GM23338 (cell line): ENCODE data around the gene PRPF18. TPM values are rescaled to one million over a fixed set of nuclear protein-coding genes. Genes with fewer than 3 reads are reported as not detected.

Source experiments
- ATAC-seq: fragments of 200-7000 bp; cut with Tn5 transposase; 3 replicates; pipeline ENCODE4 v1.9.1; 2020
- DNase-seq: peaks from one replicate; pipeline ENCODE4 v3.0.0-alpha.2; 2015; ENCODE audit warnings: low spot score
- H2AFZ ChIP-seq: fragments of 200-600 bp; sonication (generic); 2 replicates; pipeline ENCODE4 v1.8.0; 2016; ENCODE audit warnings: antibody characterized with exemption, mild to moderate bottlenecking, moderate library complexity
- H3F3A ChIP-seq: fragments of 200-600 bp; sonication (generic); replicated peaks from 2 replicates; pipeline ENCODE4 v1.8.0; 2017; ENCODE audit warnings: antibody characterized with exemption, mixed run types, low read depth
- H3K27ac ChIP-seq: fragments of 200-600 bp; sonication (generic); 2 replicates; pipeline ENCODE4 v1.6.1; 2016; ENCODE audit warnings: low read depth
- H3K27me3 ChIP-seq: fragments of 200-600 bp; sonication (generic); 2 replicates; pipeline ENCODE4 v1.8.0; 2016; ENCODE audit warnings: mild to moderate bottlenecking, mixed run types, moderate library complexity; ENCODE audit not compliant: insufficient read depth
- H3K36me3 ChIP-seq: fragments of 200-600 bp; sonication (generic); 2 replicates; pipeline ENCODE4 v1.8.0; 2016; ENCODE audit warnings: mild to moderate bottlenecking; ENCODE audit not compliant: insufficient read depth
- H3K4me1 ChIP-seq: fragments of 200-600 bp; sonication (generic); 2 replicates; pipeline ENCODE4 v1.8.0; 2016; ENCODE audit warnings: mild to moderate bottlenecking, moderate library complexity; ENCODE audit not compliant: insufficient read depth
- H3K4me2 ChIP-seq: fragments of 200-600 bp; sonication (generic); 2 replicates; pipeline ENCODE4 v1.7.1; 2017; ENCODE audit warnings: mixed run types
- H3K4me3 ChIP-seq: fragments of 200-600 bp; sonication (generic); 2 replicates; pipeline ENCODE4 v1.6.1; 2016; ENCODE audit warnings: mixed run types
- H3K79me2 ChIP-seq: fragments of 200-600 bp; sonication (generic); replicated peaks from 2 replicates; pipeline ENCODE4 v1.8.0; 2017; ENCODE audit warnings: mild to moderate bottlenecking; ENCODE audit not compliant: insufficient read depth
- H3K9me2 ChIP-seq: fragments of 200-600 bp; sonication (generic); 2 replicates; pipeline ENCODE4 v1.8.0; 2017; ENCODE audit not compliant: insufficient read depth
- H4K20me1 ChIP-seq: fragments of 200-600 bp; sonication (generic); replicated peaks from 2 replicates; pipeline ENCODE4 v1.8.0; 2017; ENCODE audit warnings: mild to moderate bottlenecking; ENCODE audit not compliant: insufficient read depth
- H3K27ac Mint-ChIP-seq: 2 replicates; pipeline ENCODE4 v1.8.0; 2020; ENCODE audit warnings: inconsistent platforms, mild to moderate bottlenecking, moderate library complexity, mixed read lengths
- H3K27me3 Mint-ChIP-seq: 3 replicates; pipeline ENCODE4 v1.8.0; 2022; ENCODE audit warnings: low read depth, mild to moderate bottlenecking, moderate library complexity, mixed read lengths, inconsistent platforms; ENCODE audit not compliant: insufficient read depth, poor library complexity
- H3K36me3 Mint-ChIP-seq: 3 replicates; pipeline ENCODE4 v1.8.0; 2021; ENCODE audit warnings: low read depth, mild to moderate bottlenecking, inconsistent platforms, moderate library complexity, mixed read lengths
- H3K4me1 Mint-ChIP-seq: 3 replicates; pipeline ENCODE4 v1.8.0; 2020; ENCODE audit warnings: mild to moderate bottlenecking, inconsistent platforms, mixed read lengths
- H3K4me3 Mint-ChIP-seq: 3 replicates; pipeline ENCODE4 v1.8.0; 2021; ENCODE audit warnings: moderate library complexity, mild to moderate bottlenecking, inconsistent platforms, mixed read lengths
- H3K9me3 Mint-ChIP-seq: 3 replicates; pipeline ENCODE4 v1.8.0; 2020; ENCODE audit warnings: moderate library complexity, mild to moderate bottlenecking, inconsistent platforms, mixed read lengths
- CREB1 ChIP-seq: fragments of 250-450 bp; sonication (Bioruptor Pico); IDR thresholded peaks from 2 replicates; pipeline ENCODE4 v1.5.0; 2020; ENCODE audit warnings: low read depth, mild to moderate bottlenecking, moderate library complexity
- CTCF ChIP-seq, 2 experiments: fragments of 200-600 bp in 1 of 2; sonication (generic) in 1 of 2; conservative IDR thresholded peaks; 2 replicates each; pipeline versions ENCODE4 v1.5.1 to v1.6.1; 2016 to 2017; ENCODE audit warnings: antibody characterized with exemption in 2 of 2, low read depth in 2 of 2, mild to moderate bottlenecking in 2 of 2, moderate library complexity in 1 of 2
- EZH2phosphoT487 ChIP-seq: fragments of 200-600 bp; sonication (generic); IDR thresholded peaks from one replicate; pipeline ENCODE4 v1.8.1; 2018; ENCODE audit warnings: antibody characterized with exemption; ENCODE audit not compliant: unreplicated experiment
- POLR2AphosphoS5 ChIP-seq: IDR thresholded peaks from 2 replicates; pipeline ENCODE4 v1.6.1; 2016; ENCODE audit warnings: antibody characterized with exemption, low read depth
- ZNF114 ChIP-seq: fragments of 250-450 bp; sonication (Bioruptor Pico); IDR thresholded peaks from 2 replicates; pipeline ENCODE4 v1.5.0; 2020; ENCODE audit warnings: mild to moderate bottlenecking, moderate library complexity
- polyA plus RNA-seq: library from polyadenylated mRNA; unstranded; fragments of >200 nt; fragmentation: Nextera tagmentation; extraction: Ambion mirVana; gene quantifications from 2 replicates; pipeline ENCODE4 v1.2.1, GENCODE V29; 2016
- total RNA-seq: library from RNA; depleted of rRNA; stranded (reverse); fragments of >200 nt; shearing (Covaris generic); gene quantifications from 2 replicates; pipeline ENCODE4 v1.2.3, GENCODE V29; 2014

PRPF18 gene
- total and polyA plus RNA-seq, 2 experiments from 2014 or later = 15.1 to 17.2 TPM

DNA sequence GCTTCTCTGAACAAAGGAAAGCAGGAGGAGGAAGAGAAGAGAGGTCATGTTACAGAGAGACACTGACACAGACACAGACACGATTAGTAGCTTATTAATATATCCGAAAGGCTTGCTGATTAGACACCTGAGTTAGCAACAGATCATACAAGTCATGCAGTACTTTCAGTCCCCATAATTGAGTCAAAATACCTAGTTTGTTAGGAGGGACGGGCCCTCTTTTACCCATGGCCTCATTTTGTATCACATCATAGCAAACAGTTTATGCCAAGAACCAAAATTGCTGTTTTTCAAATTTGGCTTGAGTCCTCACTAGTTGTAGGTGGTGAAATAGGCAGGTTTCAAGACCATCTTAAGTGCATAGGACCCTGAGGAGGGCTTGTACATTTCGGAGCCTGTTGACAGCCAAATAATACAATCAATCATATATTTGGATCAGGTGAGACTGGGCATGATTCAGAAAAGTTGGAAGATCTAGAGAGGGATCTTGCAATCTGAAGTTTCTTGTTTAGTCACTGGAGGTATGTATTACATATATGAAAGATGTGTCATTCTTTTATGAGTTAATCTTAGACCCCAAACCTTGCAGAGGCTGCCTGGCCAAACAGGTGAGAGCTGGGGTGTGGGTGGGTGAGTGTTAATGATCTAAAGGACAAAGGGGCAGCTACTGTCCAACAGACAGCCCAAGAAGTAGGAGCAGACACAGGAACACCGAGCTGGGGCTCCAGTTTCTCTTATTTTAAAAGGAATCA, 65.4 kb downstream of the PRPF18 start:
- Mint-ChIP-seq H3K4me3 (no peak overlapping the region), H3K27ac (no peak overlapping the region), H3K27me3 (no peaks in the 10 kb centered on the region), H3K9me3 (no peaks in the 10 kb centered on the region), H3K36me3 (peaks cover 41% of the 10 kb centered on the region), H3K4me1 (no peaks in the 10 kb centered on the region)
- TF ChIP-seq POLR2AphosphoS5 (no peak), CTCF (conservative IDR thresholded peaks at IDR 0.05; ENCODE audit: low read depth in 2 of 2) (no peak), CREB1 (no peak), EZH2phosphoT487 (no peak)
- no peaks in the 10 kb centered on the region for H3K9me2 ChIP-seq
- H3K79me2 ChIP-seq = no peaks in the 10 kb centered on the region
- H3K4me3 ChIP-seq = no peak overlapping the region
- H2AFZ ChIP-seq = no peak overlapping the region
- ATAC-seq (no peak), DNase-seq (no peak)
- no peaks in the 10 kb centered on the region for H3K4me1 ChIP-seq
- no peak overlapping the region for H3K4me2 ChIP-seq
- H3K36me3 ChIP-seq = no peaks in the 10 kb centered on the region
- H3F3A ChIP-seq = no peaks in the 10 kb centered on the region
- no peaks in the 10 kb centered on the region for H3K27me3 ChIP-seq
- no peak overlapping the region for H3K27ac ChIP-seq
- 0 out of 2 replicates have a peak, but pooled peaks cover 3% of the 10 kb centered on the region for H4K20me1 ChIP-seq

GRCh38 chr10:13652860-13653259, 66.1 kb downstream of the PRPF18 start:
- no peaks in the 10 kb centered on the region for H3K27me3 Mint-ChIP-seq
- TF ChIP-seq POLR2AphosphoS5 = no peak
- no peak for TF ChIP-seq CTCF (conservative IDR thresholded peaks at IDR 0.05; ENCODE audit: low read depth in 2 of 2)
- TF ChIP-seq CREB1 = no peak
- no peak for TF ChIP-seq ZNF114 (CRISPR knock-in tag)
- no peak overlapping the region for H3K27ac Mint-ChIP-seq
- Histone ChIP-seq H3K4me1 (no peaks in the 10 kb centered on the region), H3K36me3 (no peaks in the 10 kb centered on the region), H4K20me1 (0 out of 2 replicates have a peak, but pooled peaks cover 3% of the 10 kb centered on the region), H3K79me2 (no peaks in the 10 kb centered on the region), H3K27me3 (no peaks in the 10 kb centered on the region), H3F3A (no peaks in the 10 kb centered on the region), H3K4me3 (no peak overlapping the region), H2AFZ (no peak overlapping the region), H3K4me2 (no peak overlapping the region), H3K27ac (no peak overlapping the region), H3K9me2 (no peaks in the 10 kb centered on the region)
- H3K4me3 Mint-ChIP-seq = no peak overlapping the region
- ATAC-seq (no peak), DNase-seq (no peak)
- H3K4me1 Mint-ChIP-seq = no peaks in the 10 kb centered on the region
- peaks cover 39% of the 10 kb centered on the region for H3K36me3 Mint-ChIP-seq
- H3K9me3 Mint-ChIP-seq = no peaks in the 10 kb centered on the region
